ENCODE data around the gene SENP6. TPM values are rescaled to one million over a fixed set of nuclear protein-coding genes. Genes with fewer than 3 reads are reported as not detected.

The SENP6 gene
- total RNA-seq, 1 experiment from 2014 or later, result 116 TPM

- peaks cover 3% of the 10 kb centered on the region for H3K23me2 ChIP-seq (ENCODE audit: insufficient read length, low read depth, low read length, poor library complexity, severe bottlenecking)
- Mint-ChIP-seq H3K9me3 (no peaks in the 10 kb centered on the region), H3K27ac (no peak overlapping the region), H3K27me3 (ENCODE audit: low read depth) (peaks cover 13% of the 10 kb centered on the region), H3K4me3 (no peak overlapping the region), H3K36me3 (ENCODE audit: insufficient read depth in 1 of 3, low read depth in 3 of 3) (no peaks in the 10 kb centered on the region), H3K4me1 (peaks cover 6 to 14% of the 10 kb centered on the region in 2 experiments)
- no peak overlapping the region for H4K5ac ChIP-seq (ENCODE audit: insufficient read length, low read depth, low read length)
- no peak overlapping the region for H2BK20ac ChIP-seq (ENCODE audit: low read depth, low read length, poor library complexity, severe bottlenecking)
- no peak for DNase-seq
- H2BK120ac ChIP-seq (ENCODE audit: low read depth, low read length, poor library complexity, severe bottlenecking), result no peak overlapping the region
- H3K56ac ChIP-seq (ENCODE audit: insufficient read length, low read depth, low read length), result no peak overlapping the region
- no peak overlapping the region for H3K18ac ChIP-seq (ENCODE audit: insufficient read length, low read depth, low read length)
- H3K4me2 ChIP-seq (ENCODE audit: insufficient read depth, insufficient read length, low read length), result no peak overlapping the region
- H3K27me3 ChIP-seq (ENCODE audit: insufficient read depth, low read length), result no peaks in the 10 kb centered on the region
- no peaks in the 10 kb centered on the region for H4K20me1 ChIP-seq (ENCODE audit: control insufficient read depth, insufficient read depth, insufficient read length)
- no peak overlapping the region for H4K8ac ChIP-seq (replicated peaks; ENCODE audit: insufficient read length, low read depth, low read length)
- H3K9ac ChIP-seq (ENCODE audit: extremely low read depth, insufficient read length, low read length), result no peak overlapping the region
- WGBS (ENCODE audit: extremely low coverage, insufficient read length, low lambda C conversion rate), result no CpG with 5 or more reads among the region's 3 CpGs
- H3T11ph ChIP-seq (ENCODE audit: low read length), result no peak overlapping the region
- TF ChIP-seq CTCF (conservative IDR thresholded peaks at IDR 0.05), result no peak
- H2BK5ac ChIP-seq (ENCODE audit: insufficient read length, low read length), result no peak overlapping the region
- H3K79me2 ChIP-seq (ENCODE audit: insufficient read depth, low read length), result no peaks in the 10 kb centered on the region
- H2BK15ac ChIP-seq (ENCODE audit: low read depth, low read length), result no peak overlapping the region
- H3K9me3 ChIP-seq (ENCODE audit: control insufficient read depth, low read depth, low read length), result no peaks in the 10 kb centered on the region
- H3K23ac ChIP-seq (ENCODE audit: insufficient read length, low read depth, low read length), result no peak overlapping the region
- H2BK12ac ChIP-seq (ENCODE audit: insufficient read length, low read depth, low read length), result no peak overlapping the region
- no peak overlapping the region for H3K27ac ChIP-seq (ENCODE audit: insufficient read length, low read depth, low read length)
- H3K4me1 ChIP-seq (ENCODE audit: insufficient read depth, low read length), result no peaks in the 10 kb centered on the region
- no peak overlapping the region for H3K14ac ChIP-seq (ENCODE audit: insufficient read depth, low read length)
- no peak overlapping the region for H2AFZ ChIP-seq (ENCODE audit: low read length)
- no peak overlapping the region for H3K4ac ChIP-seq (ENCODE audit: low read depth, low read length)
- no peak overlapping the region for H4K91ac ChIP-seq (ENCODE audit: insufficient read length, low read depth, low read length)
- H3K79me1 ChIP-seq (ENCODE audit: insufficient read depth, low read depth, low read length, poor library complexity, severe bottlenecking), result no peaks in the 10 kb centered on the region
- no peak overlapping the region for H2AK5ac ChIP-seq (ENCODE audit: insufficient read length, low read length)
Observed at GRCh38 chr6:75745404-75745803, 143.7 kb downstream of the SENP6 start.

Measured in H9 (cell line).